Activated naive CD8-positive, alpha-beta T cell treated with anti-CD3 and anti-CD28 coated beads for 36 hours (primary cell): ENCODE measurements around the gene C21orf58. TPM values are rescaled to one million over a fixed set of nuclear protein-coding genes. Genes with fewer than 3 reads are reported as not detected.

ENCODE experiments used
- total RNA-seq, 2 experiments: library from RNA; stranded (reverse); gene quantifications; one replicate each; pipeline ENCODE4 v1.2.3, GENCODE V29; 2021

Gene C21orf58
- total RNA-seq, 2 experiments from 2014 or later: 16.5 to 17.0 TPM

Other genes with a start within 250 kb of the C21orf58 start
- gene COL6A2, start 225.8 kb downstream of the C21orf58 start, total RNA-seq: 10 to 100 TPM; 16.0 to 16.5 TPM
- gene FTCD, start 168.3 kb downstream of the C21orf58 start, total RNA-seq: under 1 TPM in 1 of 2 experiments, not detected in 1; 0.43 TPM
- 1 to 10 TPM; 6.3 to 6.9 TPM for gene SPATC1L, start 139.4 kb downstream of the C21orf58 start, total RNA-seq
- gene LSS, start 95.1 kb downstream of the C21orf58 start, total RNA-seq: 10 to 100 TPM; 15.8 to 16.7 TPM
- 100 to 1,000 TPM; 112 to 117 TPM for gene MCM3AP, start 38.3 kb downstream of the C21orf58 start, total RNA-seq
- gene YBEY, start 37.5 kb downstream of the C21orf58 start, total RNA-seq: 10 to 100 TPM; 12.1 to 14.3 TPM
- gene PCNT, start 286 bp upstream of the C21orf58 start, total RNA-seq: 10 to 100 TPM; 49.4 to 53.4 TPM
- 10 to 100 TPM; 19.0 to 21.2 TPM for gene DIP2A, start 135.0 kb upstream of the C21orf58 start, total RNA-seq